Measurements from ENCODE around the gene PANX1. TPM values are rescaled to one million over a fixed set of nuclear protein-coding genes. Genes with fewer than 3 reads are reported as not detected.

PANX1 gene
- total RNA-seq, 1 donor from 2014 or later = 17.0 TPM

DNA sequence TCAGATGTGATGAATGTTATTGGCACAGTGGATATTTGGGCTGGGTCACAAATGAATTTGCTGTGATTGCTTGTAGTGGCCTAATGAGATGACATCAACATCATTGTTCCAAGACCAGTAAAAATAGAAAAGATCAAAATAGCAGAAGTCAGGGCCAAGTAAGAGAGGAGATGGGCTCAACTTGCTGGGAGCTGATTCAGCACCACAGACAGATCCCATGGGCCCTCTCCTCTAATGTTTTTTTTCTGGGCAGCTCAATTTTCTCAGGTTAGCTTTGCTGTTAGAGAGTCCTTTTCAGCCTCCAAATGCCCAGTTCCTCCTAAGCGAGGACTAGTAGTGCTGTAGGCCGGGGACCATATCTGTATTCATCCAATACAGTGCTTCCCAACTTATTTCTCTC lies 89.7 kb downstream of the PANX1 start:
- peaks cover 15% of the 10 kb centered on the region for H3K9me3 ChIP-seq
- H3K4me1 ChIP-seq = no peaks in the 10 kb centered on the region
- intact Hi-C loops (cut with DNase I) = no loop called here
- H3K4me3 ChIP-seq = no peak overlapping the region
- DNase-seq (no peak), ATAC-seq (no peak)
- H3K27ac ChIP-seq = no peak overlapping the region
- TF ChIP-seq, protein P1, sequence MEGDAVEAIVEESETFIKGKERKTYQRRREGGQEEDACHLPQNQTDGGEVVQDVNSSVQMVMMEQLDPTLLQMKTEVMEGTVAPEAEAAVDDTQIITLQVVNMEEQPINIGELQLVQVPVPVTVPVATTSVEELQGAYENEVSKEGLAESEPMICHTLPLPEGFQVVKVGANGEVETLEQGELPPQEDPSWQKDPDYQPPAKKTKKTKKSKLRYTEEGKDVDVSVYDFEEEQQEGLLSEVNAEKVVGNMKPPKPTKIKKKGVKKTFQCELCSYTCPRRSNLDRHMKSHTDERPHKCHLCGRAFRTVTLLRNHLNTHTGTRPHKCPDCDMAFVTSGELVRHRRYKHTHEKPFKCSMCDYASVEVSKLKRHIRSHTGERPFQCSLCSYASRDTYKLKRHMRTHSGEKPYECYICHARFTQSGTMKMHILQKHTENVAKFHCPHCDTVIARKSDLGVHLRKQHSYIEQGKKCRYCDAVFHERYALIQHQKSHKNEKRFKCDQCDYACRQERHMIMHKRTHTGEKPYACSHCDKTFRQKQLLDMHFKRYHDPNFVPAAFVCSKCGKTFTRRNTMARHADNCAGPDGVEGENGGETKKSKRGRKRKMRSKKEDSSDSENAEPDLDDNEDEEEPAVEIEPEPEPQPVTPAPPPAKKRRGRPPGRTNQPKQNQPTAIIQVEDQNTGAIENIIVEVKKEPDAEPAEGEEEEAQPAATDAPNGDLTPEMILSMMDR (IDR thresholded peaks at IDR 0.05) = no peak
- no peaks in the 10 kb centered on the region for H3K27me3 ChIP-seq (ENCODE audit: low read depth)
- H3K36me3 ChIP-seq = no peaks in the 10 kb centered on the region

DNA sequence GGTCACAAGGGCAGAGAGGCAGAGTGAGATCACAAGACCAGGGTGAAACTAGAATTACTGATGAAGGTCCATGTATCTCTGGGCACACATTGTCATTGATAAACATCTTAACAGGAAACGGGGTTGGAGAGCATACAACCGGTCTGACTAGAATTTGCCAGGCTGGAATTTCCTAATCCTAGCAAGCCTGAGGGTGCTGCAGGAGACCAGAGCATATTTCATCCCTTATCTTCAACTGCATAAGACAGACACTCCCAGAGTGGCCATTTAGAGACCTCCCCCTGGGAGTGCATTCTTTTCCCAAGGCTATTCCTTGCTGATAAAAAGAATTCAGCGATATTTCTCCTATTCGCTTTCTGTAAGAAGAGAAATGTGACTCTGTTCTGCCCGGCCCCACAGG lies 91.1 kb downstream of the PANX1 start:
- H3K27ac ChIP-seq = no peak overlapping the region
- H3K36me3 ChIP-seq = no peaks in the 10 kb centered on the region
- no peak for ATAC-seq
- TF ChIP-seq, protein P1 (IDR thresholded peaks at IDR 0.05) = no peak
- no peak overlapping the region for H3K4me3 ChIP-seq
- intact Hi-C loops (cut with DNase I) = no loop called here
- no peaks in the 10 kb centered on the region for H3K4me1 ChIP-seq
- H3K9me3 ChIP-seq = peaks cover 15% of the 10 kb centered on the region
- no peaks in the 10 kb centered on the region for H3K27me3 ChIP-seq (ENCODE audit: low read depth)
- no peak for DNase-seq

DNA sequence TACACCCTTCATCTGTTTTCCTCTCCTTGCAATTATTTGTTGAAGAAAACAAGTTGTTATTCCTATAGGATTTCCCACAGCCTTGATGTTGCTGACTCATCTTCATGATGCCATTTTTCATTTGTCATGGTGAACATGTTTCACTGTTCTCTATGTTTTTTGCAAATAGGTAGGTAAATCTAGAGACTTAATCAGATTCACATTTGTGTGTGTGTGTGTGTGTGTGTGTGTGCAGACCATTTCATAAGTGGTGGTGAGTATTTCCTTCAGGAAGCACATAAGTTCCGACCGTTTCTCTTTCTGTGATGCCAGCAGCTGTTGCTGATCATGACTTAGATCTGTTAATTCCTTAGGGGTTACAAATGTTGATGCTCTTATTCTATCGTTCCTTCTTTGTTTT lies 95.4 kb downstream of the PANX1 start:
- H3K36me3 ChIP-seq = no peaks in the 10 kb centered on the region
- no peaks in the 10 kb centered on the region for H3K27me3 ChIP-seq (ENCODE audit: low read depth)
- ATAC-seq = no peak
- H3K27ac ChIP-seq = no peak overlapping the region
- intact Hi-C loops (cut with DNase I) = no loop called here
- H3K4me1 ChIP-seq = no peaks in the 10 kb centered on the region
- peaks cover 7% of the 10 kb centered on the region for H3K9me3 ChIP-seq
- TF ChIP-seq, protein P1 (IDR thresholded peaks at IDR 0.05) = no peak
- H3K4me3 ChIP-seq = no peak overlapping the region
- no peak for DNase-seq

Other genes with a start within 250 kb of the PANX1 start
- not detected for gene HEPHL1, start 107.5 kb upstream of the PANX1 start, total RNA-seq
- not detected for gene IZUMO1R, start 175.7 kb downstream of the PANX1 start, total RNA-seq

All from lower lobe of right lung (tissue), 2 donors.